Left renal cortex interstitium (tissue), 4 donors: Measurements from ENCODE around the gene ZNF518B. TPM values are rescaled to one million over a fixed set of nuclear protein-coding genes. Genes with fewer than 3 reads are reported as not detected.
"Not testable (repeated sequence)": the region's sequence is repeated elsewhere in the genome, so short reads cannot be mapped to it uniquely, and the experiment has no call there.

ENCODE experiments used
- DNase-seq, 4 donors: peaks; one replicate each; pipeline ENCODE4 v3.0.0-alpha.2; 2013; ENCODE audit warnings: low read depth in 4 of 4, low spot score in 2 of 4, missing footprints in 1 of 4
- polyA plus RNA-seq, 4 donors: library from polyadenylated mRNA; unstranded; fragments of 120-200 nt; gene quantifications; one replicate each; pipeline ENCODE4 v1.2.1, GENCODE V29; 2013; ENCODE audit not compliant: insufficient read length in 4 of 4

ZNF518B gene
- polyA plus RNA-seq, 4 donors, result 25.9 to 33.5 (median 30.3) TPM

GRCh38 chr4:10459305-10459704 lies 2.1 kb upstream of the ZNF518B start:
- no peak for DNase-seq

- no peak for DNase-seq
These were observed 951 bp upstream of the ZNF518B start for GRCh38 chr4:10458177-10458576.

- peak in 1 of 4 donors; percentile 28 for DNase-seq
These were observed 501 bp downstream of the ZNF518B start for GRCh38 chr4:10456595-10457254.

GRCh38 chr4:10456260-10456594 lies 999 bp downstream of the ZNF518B start:
- DNase-seq, result no peak

GRCh38 chr4:10455133-10455532 lies 2.1 kb downstream of the ZNF518B start:
- no peak for DNase-seq

- DNase-seq, result no peak
These were observed 2.5 kb downstream of the ZNF518B start for GRCh38 chr4:10454726-10455125.

GRCh38 chr4:10454121-10454520 lies 3.1 kb downstream of the ZNF518B start:
- no peak for DNase-seq

GRCh38 chr4:10448991-10449390 lies 8.2 kb downstream of the ZNF518B start:
- DNase-seq, result no peak

GRCh38 chr4:10442976-10443375 lies 14.2 kb downstream of the ZNF518B start:
- DNase-seq, result no peak

GRCh38 chr4:10441512-10441911 lies 15.7 kb downstream of the ZNF518B start:
- DNase-seq, result no peak

- DNase-seq, result no peak
These were observed 18.3 kb downstream of the ZNF518B start for GRCh38 chr4:10438924-10439323.

GRCh38 chr4:10437735-10438134 lies 19.5 kb downstream of the ZNF518B start:
- no peak for DNase-seq

- DNase-seq, result not testable (repeated sequence)
These were observed 29.5 kb downstream of the ZNF518B start for GRCh38 chr4:10427680-10428079.

- no peak for DNase-seq
These were observed 35.7 kb downstream of the ZNF518B start for GRCh38 chr4:10421344-10422055.

GRCh38 chr4:10417740-10418139 lies 39.5 kb downstream of the ZNF518B start:
- DNase-seq, result no peak

- DNase-seq, result no peak
These were observed 40.8 kb downstream of the ZNF518B start for GRCh38 chr4:10416441-10416840.

GRCh38 chr4:10413177-10413576 lies 44.0 kb downstream of the ZNF518B start:
- no peak for DNase-seq

- DNase-seq, result no peak
These were observed 51.6 kb downstream of the ZNF518B start for GRCh38 chr4:10405672-10406071.

GRCh38 chr4:10403633-10404445 lies 53.4 kb downstream of the ZNF518B start:
- peak in 1 of 4 donors; percentile 27 for DNase-seq

GRCh38 chr4:10395971-10396580 lies 61.1 kb downstream of the ZNF518B start:
- no peak for DNase-seq
